ENCODE results near the gene RELCH.

RELCH gene

DNA sequence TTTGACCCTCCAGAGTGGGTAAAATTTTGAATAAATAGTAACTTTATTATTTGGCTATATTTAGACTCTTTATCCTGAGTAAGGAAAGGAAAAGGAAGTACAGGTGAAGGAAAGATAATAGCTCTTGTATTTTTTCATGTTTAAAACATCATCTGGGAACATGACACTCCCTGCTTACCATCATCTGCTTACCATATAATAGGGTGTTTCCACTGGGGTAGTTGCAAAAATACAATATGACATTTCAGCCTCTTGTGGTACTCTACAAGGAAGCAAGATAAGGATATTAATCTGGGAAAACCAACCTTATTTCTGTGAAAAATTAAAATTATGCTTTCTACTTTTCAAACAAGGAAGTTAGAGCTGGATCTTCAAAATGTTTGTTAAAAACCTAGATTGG lies 9.9 kb downstream of the RELCH start:
- no peak for DNase-seq

DNA sequence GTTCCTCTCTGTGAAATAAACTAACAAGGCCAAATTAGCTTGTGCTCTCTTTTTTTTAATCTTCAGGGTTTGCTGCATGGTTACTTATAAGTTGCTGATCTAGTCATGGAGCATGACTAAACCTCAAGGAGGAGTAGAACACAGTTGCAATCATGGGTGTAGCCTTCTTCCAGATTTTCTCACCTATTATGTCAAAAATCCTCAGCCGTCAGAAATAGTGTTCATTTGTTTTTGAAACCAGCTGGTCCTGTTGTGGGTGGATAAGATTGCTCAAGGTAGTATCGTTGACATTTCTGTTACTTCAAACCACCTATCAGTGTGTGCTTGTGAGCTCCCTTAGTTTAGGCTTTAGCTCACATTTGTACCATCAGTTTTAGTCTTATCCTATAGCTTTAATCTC lies 11.2 kb downstream of the RELCH start:
- no peak for DNase-seq

DNA sequence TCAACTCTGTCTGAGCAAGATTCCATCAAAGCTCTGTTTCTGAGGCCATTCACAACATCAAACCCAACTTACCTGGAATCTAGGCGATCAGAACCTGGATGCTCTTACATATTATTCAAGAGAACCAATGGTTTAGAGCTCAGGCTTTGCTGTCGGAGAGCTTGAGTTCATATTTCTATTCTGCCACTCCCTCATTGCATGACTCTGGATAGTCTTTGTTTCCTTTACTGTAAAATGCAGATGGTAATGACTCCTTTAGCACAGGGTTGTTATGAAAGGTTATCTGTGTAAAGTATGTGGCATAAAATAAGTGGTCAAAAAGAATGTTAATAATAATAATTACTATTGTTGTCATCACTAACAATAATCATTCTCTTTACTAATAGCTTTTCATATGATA lies 12.6 kb downstream of the RELCH start:
- DNase-seq, result no peak

DNA sequence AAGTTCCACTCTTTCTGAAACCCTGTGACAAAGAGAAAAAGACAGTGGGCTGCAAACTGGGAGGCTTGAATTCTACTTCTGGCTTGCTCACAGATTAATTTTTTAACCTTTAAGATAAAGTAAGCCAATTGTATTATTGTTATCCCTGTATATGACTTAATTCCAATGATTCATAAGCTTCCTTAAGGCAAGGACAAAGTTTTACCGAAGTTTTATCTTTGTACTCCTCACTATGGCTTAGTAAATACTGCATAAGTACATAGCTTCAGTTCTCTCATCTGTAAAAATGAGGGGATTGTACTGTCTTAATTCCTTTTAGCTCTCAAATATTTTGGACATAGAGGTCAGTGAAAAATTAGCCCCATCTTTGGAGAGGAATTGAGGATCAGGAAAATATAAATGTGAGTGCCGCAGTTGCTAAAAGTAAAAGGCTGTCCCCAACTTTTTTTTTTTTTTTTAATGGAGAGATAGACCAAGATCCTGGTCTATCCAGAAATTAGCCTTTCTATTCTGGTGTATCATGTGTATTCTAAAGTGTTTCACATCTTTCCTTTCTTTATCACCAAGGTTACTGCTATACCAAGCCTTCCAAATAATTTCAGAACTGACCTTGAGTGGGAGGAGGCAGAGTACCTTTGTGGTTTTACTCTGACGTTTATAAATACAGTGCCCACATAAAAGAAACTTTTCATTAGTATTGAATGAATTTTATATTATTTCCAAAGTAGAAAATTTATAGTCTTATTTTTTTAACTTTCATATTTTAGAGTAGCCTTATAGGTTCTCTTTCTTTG lies 13.3 kb downstream of the RELCH start:
- DNase-seq, result no peak

DNA sequence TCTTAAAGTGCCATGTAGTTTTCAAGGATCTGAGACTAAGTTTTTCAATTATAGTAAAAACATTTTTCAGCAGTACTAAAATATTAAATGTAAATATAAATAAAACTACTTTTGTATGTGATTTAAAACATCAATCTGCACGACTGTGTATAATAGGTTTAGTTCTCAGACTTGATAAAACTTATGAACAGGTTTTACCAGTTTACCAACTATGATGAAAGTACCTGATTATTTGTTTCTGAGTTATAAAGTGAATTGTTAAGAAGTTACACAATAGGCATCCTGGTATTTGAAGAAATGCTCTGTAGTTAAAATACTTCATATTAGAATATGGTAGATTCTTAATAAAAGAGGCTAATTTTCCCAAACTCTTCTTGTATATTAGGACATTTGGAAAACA lies 14.8 kb downstream of the RELCH start:
- no peak for DNase-seq

DNA sequence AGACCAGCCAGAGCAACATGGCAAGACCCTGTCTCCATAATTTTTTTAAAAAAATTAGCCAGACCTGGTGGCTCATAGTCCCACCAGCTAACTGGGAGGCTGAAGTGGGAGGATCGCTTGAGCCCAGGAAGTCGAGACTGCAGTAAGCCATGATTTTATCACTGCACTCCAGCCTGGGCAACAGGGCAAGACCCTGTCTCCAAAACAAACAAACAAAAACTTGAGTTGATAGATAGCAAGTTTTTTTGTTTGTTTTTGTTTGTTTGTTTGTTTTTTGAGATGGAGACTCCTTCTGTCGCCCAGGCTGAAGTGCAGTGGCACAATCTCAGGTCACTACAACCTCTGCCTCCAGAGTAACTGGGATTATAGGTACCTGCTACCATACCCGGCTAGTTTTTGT lies 18.8 kb downstream of the RELCH start:
- no peak for DNase-seq

DNA sequence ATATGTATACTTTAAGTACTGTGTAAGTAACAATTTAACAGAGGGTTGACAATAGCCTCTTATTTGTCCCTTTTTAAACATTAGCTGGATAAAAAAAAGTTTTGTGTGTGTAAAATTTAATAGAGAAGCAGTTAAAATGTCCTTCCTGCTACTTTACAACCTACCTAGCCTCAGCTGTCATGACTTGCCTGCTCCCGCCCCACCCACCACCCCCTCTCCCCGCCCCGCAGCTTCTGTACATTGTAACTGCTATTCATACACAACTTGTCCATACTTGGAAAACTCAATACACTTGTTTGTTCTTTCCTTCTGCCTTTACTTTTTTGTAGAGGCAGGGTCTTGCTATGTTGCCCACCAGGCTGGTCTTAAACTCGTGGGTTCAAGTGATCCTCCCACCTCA lies 19.5 kb downstream of the RELCH start:
- no peak for DNase-seq

DNA sequence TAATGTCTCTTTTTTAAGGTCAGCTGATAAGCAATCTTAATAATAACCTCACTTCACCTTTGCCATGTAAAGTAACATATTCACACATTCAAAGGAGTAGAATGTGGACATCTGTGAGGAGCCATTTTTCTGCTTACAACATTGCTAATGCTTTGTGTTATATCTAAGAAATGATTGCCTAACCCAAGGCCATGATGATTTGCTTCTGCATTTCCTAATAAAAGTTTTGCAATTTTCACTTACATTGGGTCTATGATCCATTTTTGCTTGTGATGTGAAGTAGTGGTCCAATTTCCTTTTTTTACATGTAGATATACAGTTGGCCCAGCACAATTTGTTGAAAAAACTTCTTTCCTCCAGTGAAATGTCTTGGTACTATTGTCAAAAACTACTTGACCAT lies 22.0 kb downstream of the RELCH start:
- DNase-seq, result no peak

DNA sequence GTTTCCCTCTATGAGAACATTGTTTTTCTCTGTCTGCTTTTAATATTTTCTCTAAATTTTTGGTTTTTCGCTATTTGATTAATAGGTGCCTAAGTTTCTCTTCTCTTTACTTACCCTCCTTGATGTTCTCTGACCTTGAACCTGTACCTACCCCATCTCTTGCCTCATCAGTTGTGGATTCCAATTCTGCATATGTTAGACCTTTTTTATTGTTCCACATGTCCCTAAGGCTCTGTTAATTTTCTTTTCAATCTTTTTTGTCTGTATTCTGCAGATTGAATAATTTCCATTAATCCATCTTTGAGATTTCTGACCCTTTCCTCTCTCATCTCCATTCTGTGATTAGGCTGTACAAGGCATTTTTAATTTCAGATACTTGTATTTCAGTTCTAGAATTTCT lies 23.1 kb downstream of the RELCH start:
- no peak for DNase-seq

DNA sequence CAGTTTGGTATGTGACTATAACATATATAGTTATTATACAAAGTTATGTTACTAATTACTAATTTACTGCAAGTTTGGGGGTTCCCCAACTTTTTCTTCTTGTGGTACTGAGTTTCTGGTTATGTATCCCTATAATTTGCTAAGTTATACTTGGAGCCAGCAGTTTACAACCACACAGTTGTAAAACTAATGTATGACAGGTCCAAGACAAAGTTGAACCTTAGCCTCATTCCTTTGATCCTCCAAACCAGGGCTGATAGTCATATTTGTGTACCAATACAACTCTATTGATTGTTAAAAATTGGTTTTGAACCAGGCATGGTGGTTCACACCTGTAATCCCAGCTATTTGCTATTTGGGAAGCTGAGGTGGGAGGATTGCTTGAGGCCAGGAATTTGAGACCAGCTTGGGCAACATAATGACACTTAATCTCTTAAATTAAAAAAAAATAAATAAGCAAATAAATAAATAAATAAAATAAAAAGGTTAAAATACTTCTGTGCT lies 24.3 kb downstream of the RELCH start:
- DNase-seq, result no peak

DNA sequence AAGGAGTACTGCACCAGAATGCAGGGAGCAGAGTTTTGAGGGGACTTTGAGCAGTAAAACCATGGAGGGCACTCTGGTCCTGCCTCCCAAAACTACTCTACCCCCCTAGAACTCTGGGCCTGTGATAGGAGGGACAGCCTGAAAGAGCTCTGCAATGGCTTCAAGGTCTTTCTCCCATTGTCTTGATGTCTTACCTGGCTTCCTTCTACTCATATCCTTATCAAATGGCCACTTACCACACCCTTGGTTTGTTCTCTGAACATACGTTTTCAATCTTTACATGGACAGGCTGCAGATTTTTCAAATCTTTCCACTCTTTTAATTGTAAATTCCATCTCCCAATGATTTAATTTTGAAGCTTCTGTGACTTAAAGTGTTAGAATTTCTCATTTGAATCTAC lies 27.7 kb downstream of the RELCH start:
- DNase-seq, result no peak

DNA sequence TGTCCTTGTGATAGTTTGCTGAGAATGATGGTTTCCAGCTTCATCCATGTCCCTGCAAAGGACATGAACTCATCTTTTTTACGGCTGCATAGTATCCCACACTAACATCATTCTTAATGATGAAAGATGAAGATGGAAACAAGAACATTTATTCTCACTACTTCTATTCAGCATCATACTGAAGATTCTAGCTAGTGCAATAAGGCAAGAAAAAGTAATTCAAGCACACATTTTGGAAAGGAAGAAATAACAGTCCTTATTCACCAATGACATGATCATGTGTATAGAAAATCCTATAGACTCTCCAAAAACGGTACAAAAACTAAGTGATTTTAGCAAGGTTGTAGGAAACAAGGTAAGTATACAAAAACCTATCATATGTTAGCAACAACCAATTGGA lies 37.2 kb downstream of the RELCH start:
- no peak for DNase-seq

DNA sequence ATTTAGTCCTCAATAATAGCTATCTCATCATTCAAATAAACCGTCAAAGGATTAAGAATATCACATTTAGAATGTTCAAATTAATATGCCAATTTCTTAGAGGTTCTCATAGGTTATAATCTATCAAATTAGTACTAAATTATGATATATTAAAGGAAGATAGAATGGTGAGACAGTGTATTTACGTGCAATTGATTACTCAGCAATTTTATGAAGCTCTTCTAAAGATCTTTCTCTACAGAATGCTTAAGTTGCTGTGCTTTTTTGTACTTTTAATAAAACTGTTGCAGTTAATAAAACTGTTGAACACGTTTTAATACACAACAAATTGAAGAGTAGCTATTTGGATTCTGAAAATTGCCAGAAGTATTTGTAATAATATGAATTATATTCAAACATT lies 39.0 kb downstream of the RELCH start:
- no peak for DNase-seq

DNA sequence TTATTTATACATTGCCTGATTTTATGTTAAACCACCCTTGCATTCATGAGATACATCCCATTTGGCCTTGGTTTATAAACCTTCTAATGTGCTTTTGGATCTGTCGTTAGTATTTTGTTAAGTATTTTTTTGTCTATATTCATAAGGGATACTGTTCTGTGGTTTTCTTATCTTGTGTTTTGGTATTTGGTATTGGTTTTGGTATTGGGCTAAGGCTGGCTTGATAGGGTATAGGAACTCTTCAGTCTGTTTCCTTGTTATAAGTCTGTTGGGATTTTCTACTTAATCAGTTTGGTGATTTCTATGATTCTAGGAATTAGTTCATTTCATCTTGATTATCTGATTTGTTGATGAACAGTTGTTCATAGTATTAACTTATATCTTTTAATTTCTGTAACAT lies 49.2 kb downstream of the RELCH start:
- DNase-seq, result no peak

DNA sequence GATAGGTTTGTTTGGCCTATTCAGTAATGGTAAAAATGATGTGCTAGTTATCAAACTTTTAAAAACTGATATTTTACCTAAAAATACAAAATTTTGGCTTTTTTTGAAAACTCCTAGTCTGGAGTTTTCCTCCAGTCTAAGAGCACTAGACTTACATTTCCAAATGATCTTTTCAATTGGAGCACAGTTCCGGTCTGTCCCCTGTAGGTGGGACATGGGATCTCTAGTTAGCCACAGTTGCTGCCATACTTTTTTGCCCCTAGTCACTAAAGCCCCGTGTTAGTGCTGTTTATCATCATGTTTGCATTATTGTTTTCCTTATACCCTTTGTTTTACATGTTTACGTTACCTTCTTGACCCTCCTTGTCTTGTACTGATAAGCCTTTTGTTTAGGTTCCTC lies 52.4 kb downstream of the RELCH start:
- no peak for DNase-seq

DNA sequence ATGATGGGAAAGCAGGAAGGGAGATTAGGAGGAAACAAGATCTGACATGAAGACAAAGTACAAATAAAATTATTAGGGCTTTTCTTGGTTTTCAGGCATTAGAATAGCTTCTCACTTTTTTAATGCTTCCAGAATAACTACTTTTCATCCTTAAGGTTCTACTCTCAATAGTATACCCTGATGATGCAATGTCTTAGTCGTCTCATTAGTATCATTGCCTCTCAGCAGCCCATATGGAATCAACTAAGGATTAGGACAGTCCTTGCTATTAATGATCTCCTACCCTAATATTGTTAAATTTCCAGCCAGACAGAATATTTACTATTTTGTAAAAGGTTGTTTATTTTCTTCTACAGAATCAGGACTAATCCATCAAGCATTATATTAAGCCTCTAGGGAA lies 55.9 kb downstream of the RELCH start:
- no peak for DNase-seq

DNA sequence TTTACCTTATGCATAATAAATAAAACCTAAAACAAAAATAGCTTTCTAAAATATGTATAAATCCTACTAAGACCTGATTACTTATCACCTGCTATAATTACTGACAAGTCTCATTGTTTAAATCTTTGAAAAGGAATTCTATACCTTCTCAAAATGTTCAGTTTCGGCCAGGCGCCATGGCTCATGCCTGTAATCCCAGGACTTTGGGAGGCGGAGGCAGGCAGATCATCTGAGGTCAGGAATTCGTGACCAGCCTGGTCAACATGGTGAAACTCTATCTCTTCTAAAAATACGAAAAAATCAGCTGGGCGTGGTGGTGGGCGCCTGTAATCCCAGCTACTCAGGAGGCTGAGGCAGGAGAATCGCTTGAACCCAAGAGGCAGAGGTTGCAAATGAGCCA lies 58.1 kb downstream of the RELCH start:
- DNase-seq, result no peak

DNA sequence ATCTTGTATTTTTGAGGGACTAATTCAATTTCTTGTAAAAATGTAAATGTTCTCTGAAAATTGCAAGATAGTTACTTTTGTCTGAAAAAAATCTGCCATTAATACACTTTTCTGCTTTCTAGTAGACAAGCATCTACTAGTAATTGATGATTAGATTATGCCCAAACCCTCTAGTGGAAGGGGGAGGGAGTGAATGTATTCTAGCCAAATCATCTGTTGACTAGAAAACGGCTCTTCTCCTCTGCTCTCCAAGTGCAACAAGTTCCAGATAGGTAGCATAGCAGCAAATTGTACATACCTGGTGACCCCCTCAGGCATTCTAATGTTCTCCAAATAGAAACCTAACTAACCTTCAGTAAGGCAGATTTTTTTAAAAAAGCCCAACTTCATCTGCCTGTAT lies 58.6 kb downstream of the RELCH start:
- DNase-seq, result no peak

DNA sequence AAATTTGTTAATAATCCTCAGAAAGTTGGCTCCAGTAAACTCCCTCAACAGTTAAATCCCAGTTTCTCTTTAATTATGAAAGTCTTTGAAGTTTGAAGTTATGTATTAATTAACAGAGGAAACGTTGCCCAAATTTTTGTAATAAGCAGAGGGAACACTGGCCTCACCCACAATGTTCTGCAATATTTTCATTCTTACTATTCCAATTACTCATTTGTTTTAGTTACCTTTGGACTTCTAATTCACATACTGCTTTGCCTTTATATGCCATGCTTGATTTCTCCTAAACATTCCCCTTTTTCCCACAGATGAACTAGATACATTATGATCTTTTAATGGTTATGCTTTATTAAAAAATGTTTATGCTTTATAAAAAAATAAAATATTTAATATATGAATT lies 61.3 kb downstream of the RELCH start:
- no peak for DNase-seq

DNA sequence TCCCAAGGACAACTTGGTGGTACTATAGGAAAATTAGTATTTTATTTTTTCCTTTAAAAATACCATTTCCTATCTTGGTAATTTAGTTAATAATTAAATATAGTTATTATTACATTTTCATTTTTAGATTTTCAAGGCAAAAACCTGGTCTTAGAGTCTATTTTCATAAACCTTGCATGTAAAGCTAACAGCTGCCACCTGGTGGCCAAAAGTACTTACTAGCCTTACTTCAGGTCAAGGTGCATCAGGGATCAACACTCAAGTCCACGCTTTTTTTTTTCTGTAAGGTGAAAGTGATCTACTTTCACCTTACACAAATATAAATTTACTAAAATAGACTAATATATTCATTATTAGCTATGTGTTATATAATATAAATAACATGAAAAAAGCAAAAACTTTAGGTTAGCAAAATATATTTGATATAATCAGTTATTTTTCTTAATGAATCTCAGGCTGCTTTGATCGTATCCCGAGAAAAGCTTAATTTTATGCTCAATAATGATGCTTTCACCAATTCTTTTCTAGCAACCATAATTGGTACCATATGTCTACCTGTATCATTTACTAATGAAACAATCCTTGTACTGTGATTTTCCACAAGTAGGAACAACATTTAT lies 62.5 kb downstream of the RELCH start:
- peak; percentile 61 to 65 for DNase-seq

DNA sequence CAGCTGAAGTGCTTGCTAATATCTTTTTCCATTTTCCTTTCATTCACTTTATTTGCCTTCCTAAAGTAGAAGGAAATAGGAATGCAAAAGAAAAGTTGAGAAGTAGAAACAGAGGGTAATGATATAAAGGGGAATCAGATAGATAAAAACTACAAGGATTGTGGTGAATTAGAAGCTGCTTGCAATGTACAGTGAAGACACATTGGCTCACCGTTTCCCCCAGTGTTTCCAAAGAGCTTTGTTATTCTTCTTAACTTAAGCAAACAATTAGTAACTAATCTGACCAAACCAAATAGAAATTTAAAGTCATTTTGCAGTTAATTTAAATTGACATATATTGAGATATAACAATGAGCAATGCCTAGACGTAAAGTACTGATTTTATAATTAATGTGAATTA lies 63.4 kb downstream of the RELCH start:
- no peak for DNase-seq

DNA sequence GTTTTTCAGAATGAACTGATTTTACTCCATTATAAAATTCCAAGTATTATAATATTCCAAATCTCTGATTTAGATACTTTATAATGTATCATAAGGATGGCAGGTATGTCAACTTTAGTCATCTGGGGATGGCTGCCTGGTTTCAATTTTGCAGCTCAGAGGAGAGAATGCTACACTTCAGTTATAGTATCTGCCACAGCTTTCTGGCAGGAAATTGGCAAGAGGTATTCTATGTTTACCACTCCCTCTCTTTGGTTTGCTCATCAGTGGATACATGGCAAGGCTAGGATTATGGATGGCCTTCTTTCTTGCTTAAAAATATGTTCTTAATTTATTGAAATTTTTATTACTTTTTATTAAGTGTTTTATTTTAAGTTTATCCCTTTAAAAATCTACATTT lies 71.0 kb downstream of the RELCH start:
- DNase-seq, result no peak

DNA sequence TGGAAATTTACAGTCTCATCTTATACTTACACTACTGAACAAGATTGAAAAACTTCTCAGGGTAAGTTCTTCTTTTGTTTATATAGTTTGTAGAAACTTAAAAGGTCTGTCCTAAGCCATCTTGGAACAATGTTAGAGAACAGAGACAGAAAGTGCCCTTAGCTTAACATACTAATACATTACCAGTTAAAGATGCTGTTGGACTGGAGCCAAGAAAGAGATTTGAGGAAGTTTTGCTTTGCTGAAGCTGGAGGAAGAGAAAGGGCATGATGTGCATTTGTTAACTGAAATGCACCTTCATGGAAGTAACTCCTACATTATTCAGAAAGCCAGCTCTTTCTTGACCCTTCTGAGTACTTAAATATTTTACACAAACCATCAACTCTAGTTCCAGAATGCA lies 71.6 kb downstream of the RELCH start:
- DNase-seq, result no peak

DNA sequence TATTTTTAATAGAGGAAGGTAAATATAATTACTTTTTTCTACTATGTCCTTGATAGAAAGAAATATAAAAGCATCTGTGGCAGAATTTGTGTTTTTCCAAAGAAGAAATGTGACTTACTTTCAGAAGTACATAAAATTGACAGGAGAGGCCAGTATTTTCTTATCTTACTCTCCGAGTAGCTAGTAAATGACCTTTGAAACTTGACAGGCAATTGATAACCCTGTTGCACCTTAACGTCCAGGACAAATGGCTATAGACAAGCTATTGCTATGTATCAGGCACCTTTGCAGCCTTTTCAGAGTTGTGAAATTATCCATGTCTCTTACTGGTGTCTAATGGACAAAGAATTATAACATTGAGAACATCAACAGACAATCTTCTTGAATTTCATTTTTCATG lies 75.0 kb downstream of the RELCH start:
- no peak for DNase-seq

DNA sequence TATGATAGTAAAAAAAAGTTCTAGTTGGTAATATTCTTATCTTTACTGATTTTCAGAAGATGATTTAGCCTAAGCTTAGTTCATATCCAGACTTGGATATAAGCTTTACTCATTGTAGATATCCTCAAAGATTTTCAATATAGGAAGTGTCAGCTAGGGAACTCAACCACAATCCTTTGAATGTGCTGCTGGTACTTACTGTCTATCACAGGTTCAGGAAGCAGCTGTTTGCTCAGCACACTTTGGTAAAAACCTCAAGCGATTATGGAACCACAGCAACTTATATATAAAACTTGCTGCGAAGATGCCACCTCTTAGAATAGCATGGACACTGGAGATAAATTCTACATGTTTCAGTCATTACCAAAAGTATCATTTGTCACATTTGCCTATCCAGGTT lies 77.9 kb downstream of the RELCH start:
- DNase-seq, result no peak
